ENCODE measurements around the gene AMHR2. TPM values are rescaled to one million over a fixed set of nuclear protein-coding genes. Genes with fewer than 3 reads are reported as not detected.
A peak's percentile ranks its signal among the peaks of the same experiment; 100 is the strongest.
"Not testable (repeated sequence)": the region's sequence is repeated elsewhere in the genome, so short reads cannot be mapped to it uniquely, and the experiment has no call there.

The AMHR2 gene
- total RNA-seq (2014; rRNA removed; shearing (Covaris generic)) = 0.57 TPM in 1 of 2 replicates, not detected in the other

- DNase-seq (ENCODE audit: low spot score) = no peak
These were observed at the start of gene AMHR2 for GRCh38 chr12:53423597-53423996. Gene AMHR2 (plus strand): TSS chr12:53423855. CDS start chr12:53423935, 80 bp downstream.

- not testable (repeated sequence) for DNase-seq (ENCODE audit: low spot score)
These were observed 49.4 kb upstream of the AMHR2 start for GRCh38 chr12:53374277-53374676.

- no peak for DNase-seq (ENCODE audit: low spot score)
These were observed 46.9 kb upstream of the AMHR2 start for GRCh38 chr12:53376747-53377146.

GRCh38 chr12:53378222-53378621 lies 45.4 kb upstream of the AMHR2 start:
- no peak for DNase-seq (ENCODE audit: low spot score)

GRCh38 chr12:53378724-53379388 lies 44.8 kb upstream of the AMHR2 start:
- no peak for DNase-seq (ENCODE audit: low spot score)

- peak; percentile 100 for DNase-seq (ENCODE audit: low spot score)
These were observed 44.1 kb upstream of the AMHR2 start for GRCh38 chr12:53379389-53380103.

GRCh38 chr12:53380104-53380793 lies 43.4 kb upstream of the AMHR2 start, which contains the start of gene SP1:
Gene SP1 (plus strand): TSS chr12:53380176. CDS start chr12:53380292, 116 bp downstream.
- peak; percentile 80 for DNase-seq (ENCODE audit: low spot score)

GRCh38 chr12:53380794-53381730 lies 42.6 kb upstream of the AMHR2 start:
- peak; percentile 41 for DNase-seq (ENCODE audit: low spot score)

GRCh38 chr12:53381731-53382630 lies 41.7 kb upstream of the AMHR2 start:
- peak; percentile 48 for DNase-seq (ENCODE audit: low spot score)

- no peak for DNase-seq (ENCODE audit: low spot score)
These were observed 40.4 kb upstream of the AMHR2 start for GRCh38 chr12:53383258-53383657.

GRCh38 chr12:53386381-53386780 lies 37.3 kb upstream of the AMHR2 start:
- DNase-seq (ENCODE audit: low spot score) = not testable (repeated sequence)

GRCh38 chr12:53388932-53389331 lies 34.7 kb upstream of the AMHR2 start:
- no peak for DNase-seq (ENCODE audit: low spot score)

- no peak for DNase-seq (ENCODE audit: low spot score)
These were observed 34.0 kb upstream of the AMHR2 start for GRCh38 chr12:53389702-53390101.

- DNase-seq (ENCODE audit: low spot score) = no peak
These were observed 31.9 kb upstream of the AMHR2 start for GRCh38 chr12:53391724-53392123.

GRCh38 chr12:53399896-53400295 lies 23.8 kb upstream of the AMHR2 start:
- DNase-seq (ENCODE audit: low spot score) = no peak

- not testable (repeated sequence) for DNase-seq (ENCODE audit: low spot score)
These were observed 21.3 kb upstream of the AMHR2 start for GRCh38 chr12:53402351-53402750.

GRCh38 chr12:53402871-53403270 lies 20.8 kb upstream of the AMHR2 start:
- DNase-seq (ENCODE audit: low spot score) = no peak

GRCh38 chr12:53410951-53411350 lies 12.7 kb upstream of the AMHR2 start:
- DNase-seq (ENCODE audit: low spot score) = no peak

GRCh38 chr12:53413485-53414204 lies 10.0 kb upstream of the AMHR2 start:
- DNase-seq (ENCODE audit: low spot score) = no peak

Data from A172 (cell line).